ENCODE results near the gene RGSL1. TPM values are rescaled to one million over a fixed set of nuclear protein-coding genes. Genes with fewer than 3 reads are reported as not detected.
"Not testable (repeated sequence)": the region's sequence is repeated elsewhere in the genome, so short reads cannot be mapped to it uniquely, and the experiment has no call there.

Gene RGSL1
- total RNA-seq, 3 donors from 2014 or later: not detected

- intact Hi-C loops (cut with DNase I; ENCODE audit: low total_unique reads): no loop called here
These were observed 77.7 kb downstream of the RGSL1 start for GRCh38 chr1:182527680-182528079.

GRCh38 chr1:182528206-182528605, 78.3 kb downstream of the RGSL1 start:
- peaks cover 6 to 26% of the 10 kb centered on the region in 2 donors for H3K9me3 ChIP-seq
- H3K4me3 ChIP-seq; intact Hi-C loops (cut with DNase I; ENCODE audit: low total_unique reads); H3K4me1 ChIP-seq; H3K27me3 ChIP-seq; H3K27ac ChIP-seq; H3K36me3 ChIP-seq; DNase-seq (ENCODE audit: low spot score in 2 of 2): not testable (repeated sequence)

More at GRCh38 chr1:182527680-182528079, 77.7 kb downstream of the RGSL1 start:
- Histone ChIP-seq H3K27ac (no peak overlapping the region), H3K27me3 (no peaks in the 10 kb centered on the region), H3K9me3 (peaks cover 6 to 26% of the 10 kb centered on the region in 2 donors), H3K4me1 (no peaks in the 10 kb centered on the region), H3K36me3 (no peaks in the 10 kb centered on the region), H3K4me3 (no peak overlapping the region)
- no peak for TF ChIP-seq POLR2AphosphoS5 (IDR thresholded peaks at IDR 0.05)
- no peak for TF ChIP-seq POLR2A (IDR thresholded peaks at IDR 0.05)
- no peak for TF ChIP-seq CTCF (IDR thresholded peaks at IDR 0.05)
- DNase-seq (ENCODE audit: low spot score in 2 of 2): no peak

GRCh38 chr1:182533896-182534295, 84.0 kb downstream of the RGSL1 start:
- intact Hi-C loops (cut with DNase I; ENCODE audit: low total_unique reads): no loop called here

GRCh38 chr1:182549346-182549745, 99.4 kb downstream of the RGSL1 start:
- TF ChIP-seq CTCF (IDR thresholded peaks at IDR 0.05) (no peak), POLR2A (IDR thresholded peaks at IDR 0.05) (no peak), POLR2AphosphoS5 (IDR thresholded peaks at IDR 0.05) (no peak)
- Histone ChIP-seq H3K9me3 (peaks cover 4 to 10% of the 10 kb centered on the region in 2 donors), H3K27ac (no peak overlapping the region), H3K27me3 (no peaks in the 10 kb centered on the region), H3K4me1 (no peaks in the 10 kb centered on the region), H3K4me3 (no peak overlapping the region), H3K36me3 (no peaks in the 10 kb centered on the region)
- no peak for DNase-seq (ENCODE audit: low spot score in 2 of 2)
- intact Hi-C loops (cut with DNase I; ENCODE audit: low total_unique reads): no loop called here

More at GRCh38 chr1:182533896-182534295, 84.0 kb downstream of the RGSL1 start:
- Histone ChIP-seq H3K36me3 (no peaks in the 10 kb centered on the region), H3K9me3 (peaks cover 0 to 1% of the 10 kb centered on the region in 2 donors), H3K4me1 (no peaks in the 10 kb centered on the region), H3K27me3 (no peaks in the 10 kb centered on the region), H3K27ac (no peak overlapping the region), H3K4me3 (no peak overlapping the region)
- TF ChIP-seq POLR2AphosphoS5 (IDR thresholded peaks at IDR 0.05): no peak
- no peak for TF ChIP-seq CTCF (IDR thresholded peaks at IDR 0.05)
- TF ChIP-seq POLR2A (IDR thresholded peaks at IDR 0.05): no peak
- no peak for DNase-seq (ENCODE audit: low spot score in 2 of 2)

GRCh38 chr1:182549811-182550210, 99.9 kb downstream of the RGSL1 start:
- intact Hi-C loops (cut with DNase I; ENCODE audit: low total_unique reads): no loop called here

More at GRCh38 chr1:182549811-182550210, 99.9 kb downstream of the RGSL1 start:
- no peak overlapping the region for H3K4me3 ChIP-seq
- TF ChIP-seq CTCF (IDR thresholded peaks at IDR 0.05): no peak
- TF ChIP-seq POLR2AphosphoS5 (IDR thresholded peaks at IDR 0.05): no peak
- TF ChIP-seq POLR2A (IDR thresholded peaks at IDR 0.05): no peak
- H3K36me3 ChIP-seq: no peaks in the 10 kb centered on the region
- peaks cover 4 to 10% of the 10 kb centered on the region in 2 donors for H3K9me3 ChIP-seq
- no peaks in the 10 kb centered on the region for H3K27me3 ChIP-seq
- no peak for DNase-seq (ENCODE audit: low spot score in 2 of 2)
- H3K4me1 ChIP-seq: no peaks in the 10 kb centered on the region
- H3K27ac ChIP-seq: no peak overlapping the region
